Upper lobe of left lung (tissue), 6 donors: Measurements from ENCODE around the gene COMMD6. TPM values are rescaled to one million over a fixed set of nuclear protein-coding genes. Genes with fewer than 3 reads are reported as not detected.

Experiments
- ATAC-seq, 2 donors: fragments of 200-7000 bp; cut with Tn5 transposase; one replicate each; pipeline ENCODE4 v1.9.1; 2022; ENCODE audit warnings: mild to moderate bottlenecking in 2 of 2, moderate library complexity in 2 of 2; ENCODE audit not compliant: low FRiP score in 2 of 2
- DNase-seq, 2 donors: peaks; one replicate each; pipeline ENCODE4 v3.0.0-alpha.2; 2019 to 2020
- H3K27ac ChIP-seq, 4 donors: fragments of 200-600 bp; sonication (generic); one replicate each; pipeline ENCODE4 v1.5.1; 2016 to 2019
- H3K27me3 ChIP-seq, 4 donors: fragments of 200-600 bp; sonication (generic); one replicate each; pipeline ENCODE4 v1.5.1; 2017 to 2019
- H3K36me3 ChIP-seq, 4 donors: fragments of 200-600 bp; sonication (generic); one replicate each; pipeline ENCODE4 v1.5.1; 2016 to 2019
- H3K4me1 ChIP-seq, 4 donors: fragments of 200-600 bp; sonication (generic); one replicate each; pipeline ENCODE4 v1.5.1; 2018 to 2019
- H3K4me3 ChIP-seq, 4 donors: fragments of 200-600 bp; sonication (generic); one replicate each; pipeline ENCODE4 v1.5.1; 2017 to 2019; ENCODE audit warnings: mild to moderate bottlenecking in 2 of 4, moderate library complexity in 1 of 4
- H3K9me3 ChIP-seq, 4 donors: fragments of 200-600 bp; sonication (generic); one replicate each; pipeline ENCODE4 v1.5.1; 2018 to 2019
- EP300 ChIP-seq, 4 donors: sonication (generic); formaldehyde crosslinking; IDR thresholded peaks; one replicate each; pipeline ENCODE4 v1.5.1; 2017; ENCODE audit warnings: antibody characterized with exemption in 4 of 4, control low read depth in 2 of 4
- POLR2A ChIP-seq, 4 donors: fragments of 450-650 bp; IDR thresholded peaks; one replicate each; pipeline ENCODE4 v1.5.1; 2016 to 2017; ENCODE audit warnings: antibody characterized with exemption in 4 of 4, mild to moderate bottlenecking in 2 of 4
- POLR2AphosphoS5 ChIP-seq, 2 donors: sonication (generic); formaldehyde crosslinking; IDR thresholded peaks; one replicate each; pipeline ENCODE4 v1.5.1; 2017; ENCODE audit warnings: antibody characterized with exemption in 2 of 2
- WGBS, 2 donors: methylation state at CpG; one replicate each; pipeline ENCODE4 v1.1.5; 2017 to 2018; 5-methylcytosine and 5-hydroxymethylcytosine counted together
- total RNA-seq, 6 donors: library from RNA; depleted of rRNA in 4 of 6; stranded (reverse); fragments of >200 nt in 4 of 6; gene quantifications; one replicate each; pipeline versions ENCODE4 v1.1.0 to v1.2.1, GENCODE V29; 2016 to 2021
- TF ChIP-seq, protein P1 (sequence below), 6 experiments: fragments of 450-650 bp in 4 of 6; fragments of 200-600 bp in 2 of 6; sonication (generic) in 2 of 6; IDR thresholded peaks; one replicate each; pipeline ENCODE4 v1.5.1; 2016 to 2019; ENCODE audit warnings: antibody characterized with exemption in 6 of 6
- donor health status: DM: no; HTN: no; CAD: no; lungs with moderate emphysema.
- donor health status: DM: no; HTN: yes; CAD: no; lungs with severe emphysema.

COMMD6 gene
- total RNA-seq, 6 donors from 2014 or later, result 9.0 to 134 (median 63.8) TPM

DNA sequence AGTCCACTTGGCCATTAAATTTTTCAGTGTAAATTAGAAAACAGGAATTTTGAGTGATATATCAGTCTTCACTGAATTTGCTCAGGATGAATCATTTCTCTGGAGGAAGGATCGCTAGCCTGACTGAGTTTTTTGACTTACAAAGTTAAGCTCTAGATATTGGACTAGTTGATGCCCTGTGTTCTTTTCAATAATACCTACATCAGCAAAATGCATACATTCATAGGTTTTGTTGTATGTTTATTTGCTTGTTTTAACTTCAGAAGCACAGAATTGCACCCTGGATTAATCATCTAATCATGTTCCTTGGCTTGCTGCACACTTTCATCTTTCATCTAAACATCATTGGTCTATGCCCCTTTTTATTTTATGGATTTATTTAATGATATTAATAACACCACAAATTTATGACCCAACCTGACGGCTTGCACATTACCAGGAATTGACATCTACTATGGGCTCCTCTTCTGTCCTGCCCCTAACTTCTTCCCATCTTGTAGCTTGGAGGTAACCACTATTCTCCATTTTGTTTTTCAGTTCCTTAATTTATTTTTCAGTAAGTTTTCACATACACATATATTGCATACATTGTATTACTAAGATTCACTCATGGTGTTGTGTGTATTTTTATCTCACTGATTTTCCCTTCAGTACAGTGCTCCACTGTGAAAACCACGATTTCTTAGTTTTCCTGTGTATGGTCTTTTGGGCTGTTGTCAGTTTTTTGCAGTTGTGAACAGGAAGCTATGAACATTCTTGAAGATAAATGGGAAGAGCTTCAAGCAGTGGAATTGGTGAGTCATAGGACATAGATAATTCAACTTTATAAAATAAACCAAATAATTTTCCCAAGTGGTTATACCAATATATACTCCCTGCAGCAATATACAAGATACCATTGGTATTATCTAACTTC is 23.3 kb downstream of the COMMD6 start:
- Histone ChIP-seq H3K4me1 (peaks cover 0 to 5% (median 0%) of the 10 kb centered on the region in 4 donors), H3K4me3 (no peak overlapping the region), H3K36me3 (no peaks in the 10 kb centered on the region), H3K9me3 (no peaks in the 10 kb centered on the region), H3K27ac (no peak overlapping the region), H3K27me3 (no peaks in the 10 kb centered on the region)
- no peak for ATAC-seq
- no peak for DNase-seq
- TF ChIP-seq POLR2A (IDR thresholded peaks at IDR 0.05) (no peak), EP300 (IDR thresholded peaks at IDR 0.05) (no peak), POLR2AphosphoS5 (IDR thresholded peaks at IDR 0.05) (no peak)
- TF ChIP-seq, protein P1, sequence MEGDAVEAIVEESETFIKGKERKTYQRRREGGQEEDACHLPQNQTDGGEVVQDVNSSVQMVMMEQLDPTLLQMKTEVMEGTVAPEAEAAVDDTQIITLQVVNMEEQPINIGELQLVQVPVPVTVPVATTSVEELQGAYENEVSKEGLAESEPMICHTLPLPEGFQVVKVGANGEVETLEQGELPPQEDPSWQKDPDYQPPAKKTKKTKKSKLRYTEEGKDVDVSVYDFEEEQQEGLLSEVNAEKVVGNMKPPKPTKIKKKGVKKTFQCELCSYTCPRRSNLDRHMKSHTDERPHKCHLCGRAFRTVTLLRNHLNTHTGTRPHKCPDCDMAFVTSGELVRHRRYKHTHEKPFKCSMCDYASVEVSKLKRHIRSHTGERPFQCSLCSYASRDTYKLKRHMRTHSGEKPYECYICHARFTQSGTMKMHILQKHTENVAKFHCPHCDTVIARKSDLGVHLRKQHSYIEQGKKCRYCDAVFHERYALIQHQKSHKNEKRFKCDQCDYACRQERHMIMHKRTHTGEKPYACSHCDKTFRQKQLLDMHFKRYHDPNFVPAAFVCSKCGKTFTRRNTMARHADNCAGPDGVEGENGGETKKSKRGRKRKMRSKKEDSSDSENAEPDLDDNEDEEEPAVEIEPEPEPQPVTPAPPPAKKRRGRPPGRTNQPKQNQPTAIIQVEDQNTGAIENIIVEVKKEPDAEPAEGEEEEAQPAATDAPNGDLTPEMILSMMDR (IDR thresholded peaks at IDR 0.05), result no peak
- 78 to 83% methylated on average over 3 of the region's 3 CpGs for WGBS, 2 donors

DNA sequence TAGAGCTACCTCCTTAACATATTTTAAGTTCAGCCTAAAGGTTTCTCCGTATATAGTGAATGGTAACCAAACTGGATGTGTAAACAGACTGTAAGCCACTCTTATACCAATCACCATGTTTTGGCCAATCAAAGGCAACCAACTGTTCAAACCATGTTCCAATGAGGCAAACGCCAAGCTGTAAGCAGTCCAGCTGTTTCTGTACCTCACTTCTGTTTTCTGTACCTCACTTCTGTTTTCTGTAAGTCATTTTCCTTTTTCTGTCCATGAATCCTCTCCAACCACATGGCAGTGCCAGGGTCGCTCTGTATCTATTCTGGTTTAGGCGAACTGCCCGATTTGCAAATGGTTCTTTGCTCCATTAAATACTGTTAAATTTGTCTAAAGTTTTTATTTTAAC is 24.4 kb downstream of the COMMD6 start:
- Histone ChIP-seq H3K4me3 (no peak overlapping the region), H3K36me3 (no peaks in the 10 kb centered on the region), H3K27ac (no peak overlapping the region), H3K9me3 (no peaks in the 10 kb centered on the region), H3K4me1 (peaks cover 0 to 5% (median 0%) of the 10 kb centered on the region in 4 donors), H3K27me3 (no peaks in the 10 kb centered on the region)
- TF ChIP-seq POLR2A (IDR thresholded peaks at IDR 0.05) (no peak), POLR2AphosphoS5 (IDR thresholded peaks at IDR 0.05) (no peak), EP300 (IDR thresholded peaks at IDR 0.05) (no peak)
- TF ChIP-seq, protein P1 (IDR thresholded peaks at IDR 0.05), result no peak
- peak in 1 of 2 donors; percentile 42 for ATAC-seq
- 82 to 90% methylated on average over 5 of the region's 5 CpGs for WGBS, 2 donors
- no peak for DNase-seq

DNA sequence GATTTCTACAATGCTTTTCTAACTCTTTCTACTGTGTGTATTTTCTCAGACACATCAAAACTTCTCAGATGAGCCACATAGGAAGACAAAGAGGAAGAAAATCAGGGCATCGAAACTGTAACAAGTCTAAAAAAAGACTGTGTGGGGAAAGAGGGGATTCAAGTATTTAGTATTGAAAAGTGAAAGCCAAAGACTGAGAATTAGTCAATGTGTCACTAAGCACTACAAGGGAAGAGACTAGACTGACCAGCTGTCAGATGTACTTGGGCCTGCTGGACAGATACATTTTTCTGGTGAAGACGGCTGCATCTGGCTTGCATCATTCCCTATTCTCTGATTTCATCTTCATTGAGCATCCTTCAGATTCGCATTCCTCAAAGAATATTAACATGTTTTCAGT is 25.4 kb downstream of the COMMD6 start:
- no peaks in the 10 kb centered on the region for H3K9me3 ChIP-seq
- H3K4me1 ChIP-seq, result peaks cover 0 to 5% (median 0%) of the 10 kb centered on the region in 4 donors
- ATAC-seq, result peak in 1 of 2 donors; percentile 53
- H3K36me3 ChIP-seq, result no peaks in the 10 kb centered on the region
- no peak overlapping the region for H3K27ac ChIP-seq
- H3K4me3 ChIP-seq, result no peak overlapping the region
- 62 to 71% methylated on average over 3 of the region's 3 CpGs for WGBS, 2 donors
- no peak for DNase-seq
- H3K27me3 ChIP-seq, result no peaks in the 10 kb centered on the region
- no peak for TF ChIP-seq POLR2AphosphoS5 (IDR thresholded peaks at IDR 0.05)
- no peak for TF ChIP-seq EP300 (IDR thresholded peaks at IDR 0.05)
- no peak for TF ChIP-seq POLR2A (IDR thresholded peaks at IDR 0.05)
- TF ChIP-seq, protein P1 (IDR thresholded peaks at IDR 0.05), result no peak

DNA sequence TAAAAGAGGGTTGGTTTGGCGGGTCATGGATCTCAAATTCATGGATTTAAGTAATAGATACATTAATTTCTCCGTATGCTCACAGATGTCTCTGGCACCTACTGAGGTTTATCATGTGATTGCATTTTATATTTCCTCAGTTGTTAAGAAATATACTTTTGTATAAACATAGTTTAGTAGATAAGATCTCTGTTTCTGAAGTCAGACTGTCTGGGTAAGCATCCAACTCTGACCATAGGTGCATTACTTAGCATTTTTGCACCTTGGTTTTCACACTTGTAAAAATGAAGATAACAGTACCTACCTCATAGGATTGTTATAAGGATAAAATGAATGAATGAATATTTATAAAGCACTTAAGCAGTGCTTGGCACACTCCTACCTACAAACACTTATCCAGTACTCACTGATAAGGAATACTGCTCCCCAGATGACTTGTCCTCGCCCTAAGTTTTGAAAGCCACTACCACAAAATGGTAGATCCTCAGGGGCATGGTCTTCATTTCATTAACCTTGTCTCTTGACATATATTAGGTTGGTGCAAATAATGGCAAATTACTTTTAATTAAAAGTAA is 26.5 kb downstream of the COMMD6 start:
- peaks cover 0 to 5% (median 0%) of the 10 kb centered on the region in 4 donors for H3K4me1 ChIP-seq
- no peak overlapping the region for H3K4me3 ChIP-seq
- TF ChIP-seq, protein P1 (IDR thresholded peaks at IDR 0.05), result no peak
- TF ChIP-seq POLR2A (IDR thresholded peaks at IDR 0.05) (no peak), EP300 (IDR thresholded peaks at IDR 0.05) (no peak), POLR2AphosphoS5 (IDR thresholded peaks at IDR 0.05) (no peak)
- no peak overlapping the region for H3K27ac ChIP-seq
- ATAC-seq, result no peak
- no peaks in the 10 kb centered on the region for H3K27me3 ChIP-seq
- WGBS, 2 donors, result 67 to 73% methylated on average over 3 of the region's 3 CpGs
- DNase-seq, result no peak
- H3K36me3 ChIP-seq, result no peaks in the 10 kb centered on the region
- no peaks in the 10 kb centered on the region for H3K9me3 ChIP-seq
